ENCODE data around the gene NTN3. TPM values are rescaled to one million over a fixed set of nuclear protein-coding genes. Genes with fewer than 3 reads are reported as not detected.
A peak's percentile ranks its signal among the peaks of the same experiment; 100 is the strongest.

Gene NTN3
- total RNA-seq, 1 experiment from 2014 or later, result 0.44 TPM

- no peak for DNase-seq (ENCODE audit: low read depth)
Measured at GRCh38 chr16:2497116-2497630, 26.1 kb downstream of the NTN3 start.

- DNase-seq (ENCODE audit: low read depth), result no peak
Measured at GRCh38 chr16:2497695-2498484, 26.8 kb downstream of the NTN3 start.

- no peak for DNase-seq (ENCODE audit: low read depth)
Measured at GRCh38 chr16:2498531-2499253, 27.6 kb downstream of the NTN3 start.

GRCh38 chr16:2499454-2499853, 28.4 kb downstream of the NTN3 start:
- DNase-seq (ENCODE audit: low read depth), result no peak

GRCh38 chr16:2499890-2500429, 28.9 kb downstream of the NTN3 start:
- no peak for DNase-seq (ENCODE audit: low read depth)

GRCh38 chr16:2500430-2500917, 29.4 kb downstream of the NTN3 start:
- no peak for DNase-seq (ENCODE audit: low read depth)

GRCh38 chr16:2500918-2501750, 30.0 kb downstream of the NTN3 start:
- peak; percentile 49 for DNase-seq (ENCODE audit: low read depth)

GRCh38 chr16:2501946-2502895, 31.1 kb downstream of the NTN3 start:
- no peak for DNase-seq (ENCODE audit: low read depth)

GRCh38 chr16:2505695-2506094, 34.6 kb downstream of the NTN3 start:
- DNase-seq (ENCODE audit: low read depth), result no peak

GRCh38 chr16:2507052-2507659, 36.1 kb downstream of the NTN3 start:
- DNase-seq (ENCODE audit: low read depth), result no peak

GRCh38 chr16:2507665-2508064, 36.6 kb downstream of the NTN3 start:
- DNase-seq (ENCODE audit: low read depth), result no peak

GRCh38 chr16:2508722-2509400, 37.8 kb downstream of the NTN3 start:
- DNase-seq (ENCODE audit: low read depth), result no peak

- no peak for DNase-seq (ENCODE audit: low read depth)
Measured at GRCh38 chr16:2511128-2511800, 40.2 kb downstream of the NTN3 start.

- DNase-seq (ENCODE audit: low read depth), result no peak
Measured at GRCh38 chr16:2511996-2512734, 41.1 kb downstream of the NTN3 start.

GRCh38 chr16:2512735-2513404, 41.8 kb downstream of the NTN3 start:
- DNase-seq (ENCODE audit: low read depth), result no peak

- DNase-seq (ENCODE audit: low read depth), result peak; percentile 84
Measured at GRCh38 chr16:2513405-2514332, 42.6 kb downstream of the NTN3 start, which contains the start of gene ATP6V0C. Gene ATP6V0C (plus strand): TSS chr16:2513952. CDS start chr16:2514104, 152 bp downstream.

Measured in M059J (cell line).